ENCODE results near the gene CYP11A1.

Gene CYP11A1

GRCh38 chr15:74320352-74321247, 46.8 kb downstream of the CYP11A1 start:
- TF ChIP-seq, protein P1, sequence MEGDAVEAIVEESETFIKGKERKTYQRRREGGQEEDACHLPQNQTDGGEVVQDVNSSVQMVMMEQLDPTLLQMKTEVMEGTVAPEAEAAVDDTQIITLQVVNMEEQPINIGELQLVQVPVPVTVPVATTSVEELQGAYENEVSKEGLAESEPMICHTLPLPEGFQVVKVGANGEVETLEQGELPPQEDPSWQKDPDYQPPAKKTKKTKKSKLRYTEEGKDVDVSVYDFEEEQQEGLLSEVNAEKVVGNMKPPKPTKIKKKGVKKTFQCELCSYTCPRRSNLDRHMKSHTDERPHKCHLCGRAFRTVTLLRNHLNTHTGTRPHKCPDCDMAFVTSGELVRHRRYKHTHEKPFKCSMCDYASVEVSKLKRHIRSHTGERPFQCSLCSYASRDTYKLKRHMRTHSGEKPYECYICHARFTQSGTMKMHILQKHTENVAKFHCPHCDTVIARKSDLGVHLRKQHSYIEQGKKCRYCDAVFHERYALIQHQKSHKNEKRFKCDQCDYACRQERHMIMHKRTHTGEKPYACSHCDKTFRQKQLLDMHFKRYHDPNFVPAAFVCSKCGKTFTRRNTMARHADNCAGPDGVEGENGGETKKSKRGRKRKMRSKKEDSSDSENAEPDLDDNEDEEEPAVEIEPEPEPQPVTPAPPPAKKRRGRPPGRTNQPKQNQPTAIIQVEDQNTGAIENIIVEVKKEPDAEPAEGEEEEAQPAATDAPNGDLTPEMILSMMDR (IDR thresholded peaks at IDR 0.05; ENCODE audit: low read depth, low read length), result peak; percentile 84
- DNase-seq (ENCODE audit: extremely low read depth, low read depth), result no peak

DNA sequence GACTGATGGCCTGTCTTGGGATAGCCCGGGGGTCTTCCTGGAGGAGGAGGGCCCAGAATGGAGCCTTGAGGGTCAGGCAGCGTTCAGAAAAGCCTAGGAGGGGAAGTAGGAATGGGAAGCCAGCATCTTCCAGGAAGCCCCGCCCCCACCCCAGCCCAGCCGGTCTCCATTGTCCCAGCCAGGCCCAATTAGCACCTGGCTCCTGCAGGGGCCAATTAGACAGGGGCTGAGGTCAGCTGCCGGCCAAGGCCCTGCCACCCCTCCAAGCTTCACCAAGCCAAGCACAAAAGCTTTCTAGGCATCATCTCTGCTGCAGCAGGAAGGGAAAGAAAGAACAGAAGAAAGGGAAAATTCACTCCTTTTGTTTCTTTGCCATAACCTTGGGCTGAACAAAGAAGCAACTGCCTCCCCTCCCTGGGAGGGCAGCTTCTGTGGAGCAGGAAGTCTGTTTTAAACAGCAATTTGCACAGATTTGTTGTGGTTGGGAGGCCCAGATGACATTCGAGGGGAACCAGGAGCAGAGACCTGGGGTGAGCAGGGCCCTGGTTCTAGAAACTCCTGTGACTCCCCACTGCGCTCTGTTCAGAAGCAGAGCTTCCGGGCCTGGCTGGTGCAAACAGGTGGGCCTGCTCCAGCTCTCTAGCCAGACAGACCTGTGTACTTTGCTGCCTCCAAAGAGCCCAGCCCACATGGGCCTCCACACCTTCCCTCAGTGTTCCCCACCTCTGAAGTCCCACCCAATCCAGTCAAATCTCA, 47.7 kb downstream of the CYP11A1 start:
- no peak for DNase-seq (ENCODE audit: extremely low read depth, low read depth)
- TF ChIP-seq, protein P1 (IDR thresholded peaks at IDR 0.05; ENCODE audit: low read depth, low read length), result no peak

- DNase-seq (ENCODE audit: extremely low read depth, low read depth), result no peak
- TF ChIP-seq, protein P1 (IDR thresholded peaks at IDR 0.05; ENCODE audit: low read depth, low read length), result no peak
These were observed 48.3 kb downstream of the CYP11A1 start for GRCh38 chr15:74319138-74319460.

DNA sequence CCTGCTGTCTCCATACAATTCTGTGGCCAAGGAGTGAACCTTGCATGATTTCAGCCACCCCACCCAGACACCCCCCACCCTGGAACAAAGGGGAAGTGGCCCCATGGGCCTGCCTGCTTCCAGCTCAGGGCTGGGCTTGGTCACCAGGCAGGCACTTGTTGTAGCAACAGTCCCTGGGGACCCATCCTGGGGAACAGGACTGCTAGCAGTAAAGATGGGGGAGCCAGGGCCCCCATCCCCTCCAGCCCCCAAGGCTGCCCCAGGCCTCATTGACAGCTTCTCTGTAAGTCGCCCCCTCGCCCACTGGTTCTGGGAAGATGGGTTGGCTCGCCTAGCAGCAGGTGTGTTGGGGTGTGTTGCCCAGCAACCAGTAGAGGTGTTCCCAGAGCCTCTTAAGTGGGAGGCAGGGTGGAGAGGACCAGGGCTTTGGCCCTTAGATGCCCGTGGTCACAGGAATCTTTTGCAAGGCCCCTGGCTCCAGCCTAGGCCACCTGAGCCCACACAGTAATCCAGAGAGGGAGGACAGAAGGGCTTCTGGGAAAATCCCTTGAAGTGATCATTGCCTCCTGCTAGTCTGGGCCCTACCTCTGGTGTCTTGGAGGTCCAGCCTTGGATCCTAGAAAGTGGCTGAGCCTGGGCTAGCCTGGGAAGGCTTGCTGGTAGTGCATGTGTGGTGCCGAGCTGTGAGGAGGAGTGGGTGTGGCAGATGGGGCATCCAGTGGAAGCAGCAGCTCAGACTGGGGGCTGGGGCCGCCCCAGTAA, 48.9 kb downstream of the CYP11A1 start:
- TF ChIP-seq, protein P1 (IDR thresholded peaks at IDR 0.05; ENCODE audit: low read depth, low read length), result no peak
- no peak for DNase-seq (ENCODE audit: extremely low read depth, low read depth)

- TF ChIP-seq, protein P1 (IDR thresholded peaks at IDR 0.05; ENCODE audit: low read depth, low read length), result no peak
- peak; percentile 83 for DNase-seq (ENCODE audit: extremely low read depth, low read depth)
These were observed 49.5 kb downstream of the CYP11A1 start for GRCh38 chr15:74317820-74318375.

GRCh38 chr15:74316141-74316540, 51.3 kb downstream of the CYP11A1 start:
- TF ChIP-seq, protein P1 (IDR thresholded peaks at IDR 0.05; ENCODE audit: low read depth, low read length), result no peak
- no peak for DNase-seq (ENCODE audit: extremely low read depth, low read depth)

All from AG09319 (cell line).